Gastroesophageal sphincter (tissue), 4 donors: ENCODE results near the gene ACTN4. TPM values are rescaled to one million over a fixed set of nuclear protein-coding genes. Genes with fewer than 3 reads are reported as not detected.

ENCODE experiments used
- ATAC-seq: fragments of 150-250 bp; one replicate; pipeline ENCODE4 v1.9.1; 2016; ENCODE audit warnings: mild to moderate bottlenecking, moderate library complexity
- H3K27ac ChIP-seq, 4 donors: fragments of 200-600 bp; sonication (generic) in 3 of 4; 1 replicate in 3 of 4; 2 replicates in 1 of 4; pipeline ENCODE4 v1.5.1; 2016 to 2019
- H3K27me3 ChIP-seq: fragments of 200-600 bp; sonication (generic); one replicate; pipeline ENCODE4 v1.5.1; 2019
- H3K36me3 ChIP-seq, 2 donors: fragments of 200-600 bp; sonication (generic); one replicate each; pipeline ENCODE4 v1.5.1; 2019; ENCODE audit warnings: control low read depth in 1 of 2
- H3K4me1 ChIP-seq, 3 donors: fragments of 200-600 bp; sonication (generic); 1 replicate in 2 of 3; 2 replicates in 1 of 3; pipeline ENCODE4 v1.5.1; 2016 to 2019; ENCODE audit warnings: control low read depth in 2 of 3
- H3K4me3 ChIP-seq, 2 donors: fragments of 200-600 bp; sonication (generic); one replicate each; pipeline ENCODE4 v1.5.1; 2019; ENCODE audit warnings: mild to moderate bottlenecking in 1 of 2, moderate library complexity in 1 of 2
- H3K9me3 ChIP-seq, 3 donors: fragments of 200-600 bp; sonication (generic); one replicate each; pipeline ENCODE4 v1.5.1; 2017 to 2019; ENCODE audit warnings: control low read depth in 2 of 3
- EP300 ChIP-seq: sonication (generic); formaldehyde crosslinking; IDR thresholded peaks from one replicate; pipeline ENCODE4 v1.6.1; 2017; ENCODE audit warnings: antibody characterized with exemption, mild to moderate bottlenecking
- POLR2A ChIP-seq, 2 donors: fragments of 450-650 bp; IDR thresholded peaks; one replicate each; pipeline ENCODE4 v1.6.1; 2017; ENCODE audit warnings: antibody characterized with exemption in 2 of 2, mild to moderate bottlenecking in 2 of 2, moderate library complexity in 1 of 2
- POLR2AphosphoS5 ChIP-seq: sonication (generic); formaldehyde crosslinking; IDR thresholded peaks from one replicate; pipeline ENCODE4 v1.6.1; 2017; ENCODE audit warnings: antibody characterized with exemption
- WGBS, 2 donors: methylation state at CpG; one replicate each; pipeline ENCODE4 v1.1.5; 2018; ENCODE audit warnings: low coverage in 1 of 2; 5-methylcytosine and 5-hydroxymethylcytosine counted together
- total RNA-seq, 4 donors: library from RNA; depleted of rRNA; stranded (reverse); fragments of >200 nt; gene quantifications; one replicate each; pipeline ENCODE4 v1.1.0, GENCODE V29; 2016
- TF ChIP-seq, protein P1 (sequence below), 4 experiments: fragments of 200-600 bp in 2 of 4; fragments of 450-650 bp in 2 of 4; sonication (generic) in 1 of 4; IDR thresholded peaks; one replicate each; pipeline ENCODE4 v1.5.1; 2017 to 2019; ENCODE audit warnings: antibody characterized with exemption in 4 of 4, mild to moderate bottlenecking in 2 of 4, moderate library complexity in 2 of 4

Gene ACTN4
- total RNA-seq, 4 donors from 2014 or later: 337 to 938 (median 507) TPM

DNA sequence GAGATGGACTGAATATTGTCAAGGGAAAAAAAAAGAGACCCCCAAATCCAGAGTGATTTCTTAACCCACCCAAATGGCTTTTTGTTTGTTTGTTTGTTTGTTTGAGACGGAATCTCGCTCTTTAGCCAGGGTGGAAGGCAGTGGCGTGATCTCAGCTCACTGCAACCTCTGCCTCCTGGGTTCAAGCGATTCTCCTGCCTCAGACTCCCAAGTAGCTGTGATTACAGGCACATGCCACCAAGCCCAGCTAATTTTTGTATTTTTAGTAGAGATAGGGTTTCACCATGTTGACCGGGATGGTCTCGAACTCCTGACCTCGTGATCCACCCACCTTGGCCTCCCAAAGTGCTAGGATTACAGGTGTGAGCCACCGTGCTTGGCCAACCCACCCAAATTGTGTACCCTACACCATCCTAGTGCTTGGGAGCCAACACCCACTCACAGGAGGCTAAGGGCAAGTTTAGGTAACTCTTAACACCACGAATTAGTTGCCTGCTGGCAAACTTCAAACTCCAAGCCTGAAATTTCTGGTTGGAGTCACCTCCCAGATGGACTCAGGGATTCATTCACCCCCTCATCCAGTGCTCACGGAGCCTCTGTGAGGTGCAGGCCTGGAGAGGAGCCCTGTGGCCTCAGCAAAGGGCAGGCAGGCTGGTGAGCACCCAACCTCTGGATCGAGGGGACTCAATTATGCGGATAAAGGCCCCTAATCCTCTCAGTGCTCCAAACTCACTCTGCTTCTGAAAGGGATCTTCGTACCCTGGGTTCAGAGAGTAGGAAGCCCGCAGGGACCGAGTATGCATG is 37.6 kb downstream of the ACTN4 start:
- no peak for ATAC-seq
- WGBS, 2 donors: 83 to 93% methylated on average over 6 to 7 of the region's 15 CpGs
- Histone ChIP-seq H3K27me3 (no peaks in the 10 kb centered on the region), H3K4me1 (peaks cover 29 to 100% (median 56%) of the 10 kb centered on the region in 3 donors), H3K4me3 (no peak overlapping the region), H3K36me3 (no peaks in the 10 kb centered on the region), H3K27ac (peak overlapping the region; percentile 92 to 97 (median 94)), H3K9me3 (no peaks in the 10 kb centered on the region)
- TF ChIP-seq, protein P1, sequence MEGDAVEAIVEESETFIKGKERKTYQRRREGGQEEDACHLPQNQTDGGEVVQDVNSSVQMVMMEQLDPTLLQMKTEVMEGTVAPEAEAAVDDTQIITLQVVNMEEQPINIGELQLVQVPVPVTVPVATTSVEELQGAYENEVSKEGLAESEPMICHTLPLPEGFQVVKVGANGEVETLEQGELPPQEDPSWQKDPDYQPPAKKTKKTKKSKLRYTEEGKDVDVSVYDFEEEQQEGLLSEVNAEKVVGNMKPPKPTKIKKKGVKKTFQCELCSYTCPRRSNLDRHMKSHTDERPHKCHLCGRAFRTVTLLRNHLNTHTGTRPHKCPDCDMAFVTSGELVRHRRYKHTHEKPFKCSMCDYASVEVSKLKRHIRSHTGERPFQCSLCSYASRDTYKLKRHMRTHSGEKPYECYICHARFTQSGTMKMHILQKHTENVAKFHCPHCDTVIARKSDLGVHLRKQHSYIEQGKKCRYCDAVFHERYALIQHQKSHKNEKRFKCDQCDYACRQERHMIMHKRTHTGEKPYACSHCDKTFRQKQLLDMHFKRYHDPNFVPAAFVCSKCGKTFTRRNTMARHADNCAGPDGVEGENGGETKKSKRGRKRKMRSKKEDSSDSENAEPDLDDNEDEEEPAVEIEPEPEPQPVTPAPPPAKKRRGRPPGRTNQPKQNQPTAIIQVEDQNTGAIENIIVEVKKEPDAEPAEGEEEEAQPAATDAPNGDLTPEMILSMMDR (IDR thresholded peaks at IDR 0.05): no peak
- no peak for TF ChIP-seq EP300

DNA sequence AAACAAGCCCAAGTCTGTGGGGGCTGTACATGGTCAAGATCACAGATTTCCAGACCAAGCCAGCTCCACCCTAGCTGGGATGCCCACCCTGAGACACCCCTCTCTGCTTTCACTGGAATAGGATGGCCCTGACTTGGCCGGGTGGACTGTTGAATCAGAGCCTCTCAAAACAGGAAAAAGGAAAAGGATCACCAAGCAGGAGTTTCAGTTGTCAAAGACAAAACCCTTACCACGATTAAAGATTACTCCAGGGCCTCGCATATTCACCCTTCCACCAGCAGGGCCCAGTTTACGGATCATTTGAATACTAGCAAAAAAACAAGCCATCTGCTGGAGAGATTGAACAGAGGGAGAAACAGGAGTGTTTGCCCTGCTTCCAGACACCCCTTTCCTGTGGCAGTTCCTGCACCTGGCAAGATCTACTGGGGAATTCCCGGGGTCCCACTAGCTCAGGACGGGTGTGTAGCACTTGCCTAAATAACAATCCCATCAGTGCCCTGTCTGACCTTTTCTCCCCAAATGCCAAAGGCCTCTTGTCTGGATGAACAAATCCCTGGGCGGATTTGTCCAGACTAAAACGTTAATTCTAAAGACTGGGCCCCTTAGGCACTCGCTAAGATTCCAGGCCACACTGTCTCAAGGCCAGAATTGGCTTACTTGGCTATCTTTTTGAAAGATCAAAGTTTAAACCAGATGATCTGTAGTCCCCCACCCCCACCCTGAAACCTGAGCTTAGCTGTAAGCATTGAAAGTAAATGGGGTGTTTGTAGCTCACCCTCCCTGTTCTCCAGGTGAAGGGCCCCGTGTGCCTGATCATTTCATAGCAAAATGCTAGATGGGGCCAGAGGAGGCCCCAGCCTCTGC is 38.4 kb downstream of the ACTN4 start:
- Histone ChIP-seq H3K4me3 (no peak overlapping the region), H3K4me1 (peaks cover 29 to 100% (median 56%) of the 10 kb centered on the region in 3 donors), H3K27me3 (no peaks in the 10 kb centered on the region), H3K9me3 (no peaks in the 10 kb centered on the region), H3K27ac (peak overlapping the region; percentile 92 to 97 (median 94)), H3K36me3 (no peaks in the 10 kb centered on the region)
- no peak for TF ChIP-seq POLR2AphosphoS5
- TF ChIP-seq POLR2A (IDR thresholded peaks at IDR 0.05): no peak
- TF ChIP-seq, protein P1 (IDR thresholded peaks at IDR 0.05): peak in 3 of 4 experiments; percentile 43 to 70 (median 60)
- TF ChIP-seq EP300: no peak
- ATAC-seq: no peak
- 8% methylated on average over 6 of the region's 10 CpGs; no CpG with 5 or more reads in 1 of the 2 donors for WGBS, 2 donors

DNA sequence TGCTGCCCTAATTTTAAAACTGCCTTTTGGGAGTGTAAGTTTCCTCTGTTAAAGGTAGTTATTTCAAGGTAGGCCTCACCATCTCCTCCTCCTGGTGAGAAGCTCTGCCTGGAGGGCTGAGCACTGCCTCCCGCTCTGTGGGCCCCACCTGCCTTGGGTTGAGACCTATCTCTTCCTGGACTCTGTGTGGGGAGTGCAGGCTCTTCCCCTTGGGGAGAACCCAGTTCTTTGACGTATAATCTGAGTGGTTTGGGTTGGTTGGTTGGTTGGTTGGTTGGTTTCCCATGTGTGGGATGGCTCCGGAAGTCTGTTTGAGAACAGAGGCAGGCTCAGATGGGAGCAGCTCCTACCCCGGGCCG is 39.1 kb downstream of the ACTN4 start:
- 100% methylated on average over 1 of the region's 5 CpGs; no CpG with 5 or more reads in 1 of the 2 donors for WGBS, 2 donors
- Histone ChIP-seq H3K4me1 (peaks cover 29 to 100% (median 59%) of the 10 kb centered on the region in 3 donors), H3K36me3 (no peaks in the 10 kb centered on the region), H3K4me3 (no peak overlapping the region), H3K9me3 (no peaks in the 10 kb centered on the region), H3K27me3 (no peaks in the 10 kb centered on the region), H3K27ac (peak overlapping the region; percentile 92 to 97 (median 94))
- TF ChIP-seq POLR2AphosphoS5: no peak
- no peak for TF ChIP-seq EP300
- TF ChIP-seq POLR2A (IDR thresholded peaks at IDR 0.05): no peak
- TF ChIP-seq, protein P1 (IDR thresholded peaks at IDR 0.05): no peak
- ATAC-seq: no peak

DNA sequence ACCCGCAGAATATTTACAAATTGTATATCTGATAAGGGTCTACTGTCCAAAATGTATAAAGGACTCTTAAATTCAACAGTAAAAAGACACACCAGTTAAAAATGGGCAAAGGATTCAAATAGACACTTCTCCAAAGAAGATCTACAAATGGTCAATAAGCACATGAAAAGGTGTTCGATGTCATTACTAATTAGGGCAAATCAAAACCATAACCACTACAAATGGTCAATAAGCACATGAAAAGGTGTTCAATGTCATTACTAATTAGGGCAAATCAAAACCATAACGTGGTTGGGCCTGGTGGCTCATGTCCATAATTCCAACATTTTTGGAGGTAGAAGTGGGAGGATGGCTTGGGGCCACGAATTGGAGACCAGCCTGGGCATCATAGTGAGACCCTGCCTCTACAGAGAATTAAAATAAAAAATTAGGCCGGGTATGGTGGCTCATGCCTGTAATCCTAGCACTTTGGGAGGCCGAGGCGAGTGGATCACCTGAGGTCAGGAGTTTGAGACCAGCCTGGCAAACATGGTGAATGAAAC is 40.5 kb downstream of the ACTN4 start:
- Histone ChIP-seq H3K4me1 (peaks cover 36 to 100% (median 60%) of the 10 kb centered on the region in 3 donors), H3K36me3 (no peaks in the 10 kb centered on the region), H3K9me3 (no peaks in the 10 kb centered on the region), H3K27ac (peak overlapping the region; percentile 76 to 100 (median 94)), H3K27me3 (no peaks in the 10 kb centered on the region), H3K4me3 (no peak overlapping the region)
- no peak for ATAC-seq
- TF ChIP-seq POLR2AphosphoS5: no peak
- no peak for TF ChIP-seq EP300
- TF ChIP-seq, protein P1 (IDR thresholded peaks at IDR 0.05): no peak
- no peak for TF ChIP-seq POLR2A (IDR thresholded peaks at IDR 0.05)
- WGBS, 2 donors: 77 to 89% methylated on average over 3 to 7 of the region's 7 CpGs
